IMR-90 (cell line): ENCODE data around the gene RALGPS2. TPM values are rescaled to one million over a fixed set of nuclear protein-coding genes. Genes with fewer than 3 reads are reported as not detected.

Source experiments
- ATAC-seq: fragments of 200-7000 bp; cut with Tn5 transposase; 2 replicates; pipeline ENCODE4 v1.9.1; 2020; ENCODE audit warnings: low read depth, mild to moderate bottlenecking, moderate library complexity
- BruUV-seq: library from RNA; stranded (reverse); fragments of 400-500 nt; replicated peaks from 2 replicates; lab custom pipeline; 2021; lab: Mats Ljungman, UMichigan
- CTCF ChIA-PET: fragments of 300-600 bp; formaldehyde crosslinking; extraction: SDS; loops from one replicate; lab custom pipeline; 2021; ENCODE audit warnings: antibody characterized with exemption; lab: Yijun Ruan, JAX
- POLR2A ChIA-PET: fragments of 300-600 bp; sonication (Branson Sonifier 250); formaldehyde crosslinking; loops from one replicate; lab custom pipeline; 2022; ENCODE audit warnings: antibody characterized with exemption; ENCODE audit not compliant: unreplicated experiment; lab: Charles Lee
- DNase-seq: peaks from one replicate; pipeline ENCODE4 v3.0.0; 2013
- H2AFZ ChIP-seq: replicated peaks from 2 replicates; pipeline ENCODE3; 2013; ENCODE audit warnings: low read length, mild to moderate bottlenecking; ENCODE audit not compliant: poor library complexity
- H2AK5ac ChIP-seq: 2 replicates; pipeline ENCODE4 v1.6.1; 2013; ENCODE audit warnings: low read depth, low read length, inconsistent platforms
- H2AK9ac ChIP-seq: replicated peaks from 2 replicates; pipeline ENCODE3; 2013; ENCODE audit warnings: mild to moderate bottlenecking, low read depth, low read length, moderate library complexity; ENCODE audit not compliant: poor library complexity
- H2BK120ac ChIP-seq: 2 replicates; pipeline ENCODE4 v1.6.1; 2013; ENCODE audit warnings: low read depth, low read length, inconsistent platforms
- H2BK15ac ChIP-seq: 3 replicates; pipeline ENCODE4 v1.6.1; 2013; ENCODE audit warnings: low read depth, low read length, inconsistent platforms
- H2BK20ac ChIP-seq: 2 replicates; pipeline ENCODE4 v1.6.1; 2013; ENCODE audit warnings: low read depth, mild to moderate bottlenecking, inconsistent platforms, low read length, moderate library complexity
- H2BK5ac ChIP-seq: 2 replicates; pipeline ENCODE4 v1.6.1; 2013; ENCODE audit warnings: mild to moderate bottlenecking, low read depth, low read length, inconsistent platforms; ENCODE audit not compliant: poor library complexity, severe bottlenecking
- H3K14ac ChIP-seq: replicated peaks from 2 replicates; pipeline ENCODE4 v1.6.1; 2013; ENCODE audit warnings: low read depth, low read length, inconsistent platforms
- H3K18ac ChIP-seq: 2 replicates; pipeline ENCODE4 v1.6.1; 2013; ENCODE audit warnings: low read depth, low read length, control low read depth
- H3K23ac ChIP-seq: 2 replicates; pipeline ENCODE4 v1.6.1; 2013; ENCODE audit warnings: low read depth, low read length, inconsistent platforms
- H3K27ac ChIP-seq: 2 replicates; pipeline ENCODE4 v1.5.1; 2013; ENCODE audit warnings: mild to moderate bottlenecking, control low read depth, low read length; ENCODE audit not compliant: insufficient read depth
- H3K27me3 ChIP-seq: 2 replicates; pipeline ENCODE4 v1.6.1; 2013; ENCODE audit warnings: low read length; ENCODE audit not compliant: control insufficient read depth, insufficient read depth
- H3K36me3 ChIP-seq: 2 replicates; pipeline ENCODE4 v1.6.1; 2013; ENCODE audit warnings: low read length, mixed read lengths; ENCODE audit not compliant: control insufficient read depth, insufficient read depth
- H3K4ac ChIP-seq: 2 replicates; pipeline ENCODE4 v1.6.1; 2013; ENCODE audit warnings: low read depth, low read length, inconsistent platforms
- H3K4me1 ChIP-seq: 2 replicates; pipeline ENCODE4 v1.6.1; 2013; ENCODE audit warnings: low read length, mixed read lengths; ENCODE audit not compliant: control insufficient read depth, insufficient read depth
- H3K4me2 ChIP-seq: 2 replicates; pipeline ENCODE4 v1.6.1; 2013; ENCODE audit warnings: low read depth, mild to moderate bottlenecking, control low read depth, low read length, moderate library complexity
- H3K4me3 ChIP-seq: 2 replicates; pipeline ENCODE4 v1.5.1; 2013; ENCODE audit warnings: low read depth, mild to moderate bottlenecking, control low read depth, low read length, moderate library complexity; ENCODE audit not compliant: insufficient read depth
- H3K56ac ChIP-seq: 2 replicates; pipeline ENCODE4 v1.6.1; 2013; ENCODE audit warnings: low read length, inconsistent platforms; ENCODE audit not compliant: insufficient read depth; ENCODE audit errors: extremely low read depth
- H3K79me1 ChIP-seq, 2 experiments: 2 replicates each; pipeline ENCODE4 v1.6.1; 2013; ENCODE audit warnings: low read length in 2 of 2, inconsistent platforms in 1 of 2, low read depth in 1 of 2
- H3K9ac ChIP-seq: 2 replicates; pipeline ENCODE4 v1.6.1; 2013; ENCODE audit warnings: low read depth, low read length, control low read depth
- H3K9me1 ChIP-seq: 2 replicates; pipeline ENCODE4 v1.6.1; 2013; ENCODE audit warnings: low read length, inconsistent platforms; ENCODE audit not compliant: insufficient read depth
- H3K9me3 ChIP-seq: 2 replicates; pipeline ENCODE4 v1.6.1; 2013; ENCODE audit warnings: low read length; ENCODE audit not compliant: control insufficient read depth, insufficient read depth
- H4K20me1 ChIP-seq: 2 replicates; pipeline ENCODE4 v1.6.1; 2013; ENCODE audit warnings: low read length, inconsistent platforms; ENCODE audit not compliant: insufficient read depth
- H4K5ac ChIP-seq: 2 replicates; pipeline ENCODE4 v1.6.1; 2013; ENCODE audit warnings: mild to moderate bottlenecking, low read depth, low read length, control low read depth
- H4K8ac ChIP-seq, 2 experiments: 2 replicates each; pipeline ENCODE4 v1.6.1; 2013; ENCODE audit warnings: low read depth in 2 of 2, low read length in 2 of 2, control low read depth in 1 of 2, inconsistent platforms in 1 of 2
- H4K91ac ChIP-seq: 2 replicates; pipeline ENCODE4 v1.6.1; 2013; ENCODE audit warnings: low read depth, low read length, inconsistent platforms; ENCODE audit not compliant: insufficient read depth
- BHLHE40 ChIP-seq: fragments of 150-350 bp; IDR thresholded peaks from 2 replicates; pipeline ENCODE4 v1.6.1; 2016; ENCODE audit warnings: mild to moderate bottlenecking, low read depth, low read length
- CEBPB ChIP-seq: IDR thresholded peaks from 2 replicates; pipeline ENCODE4 v1.6.1; 2012; ENCODE audit warnings: low read depth, low read length, improper control_type of control experiment
- CHD1 ChIP-seq: IDR thresholded peaks from 2 replicates; pipeline ENCODE4 v1.6.1; 2012; ENCODE audit warnings: low read depth, low read length, improper control_type of control experiment
- FOS ChIP-seq: fragments of 150-350 bp; IDR thresholded peaks from 2 replicates; pipeline ENCODE4 v1.6.1; 2016; ENCODE audit warnings: low read depth, low read length
- MAFK ChIP-seq: IDR thresholded peaks from 2 replicates; pipeline ENCODE4 v1.6.1; 2012; ENCODE audit warnings: low read depth, low read length, improper control_type of control experiment
- MXI1 ChIP-seq: IDR thresholded peaks from 2 replicates; pipeline ENCODE4 v1.6.1; 2012; ENCODE audit warnings: low read depth, mild to moderate bottlenecking, low read length, moderate library complexity, borderline replicate concordance
- RAD21 ChIP-seq: IDR thresholded peaks from 2 replicates; pipeline ENCODE4 v1.6.1; 2012; ENCODE audit warnings: low read length, improper control_type of control experiment
- RCOR1 ChIP-seq: IDR thresholded peaks from 2 replicates; pipeline ENCODE4 v1.6.1; 2012; ENCODE audit warnings: mild to moderate bottlenecking, low read length, improper control_type of control experiment; ENCODE audit not compliant: insufficient replicate concordance
- RFX5 ChIP-seq: IDR thresholded peaks from 2 replicates; pipeline ENCODE4 v1.8.0; 2012; ENCODE audit warnings: low read depth, mild to moderate bottlenecking, low read length, moderate library complexity
- SMC3 ChIP-seq: fragments of 150-350 bp; IDR thresholded peaks from 2 replicates; pipeline ENCODE4 v1.6.1; 2016; ENCODE audit warnings: low read depth, mild to moderate bottlenecking, antibody characterized with exemption, low read length, moderate library complexity
- WGBS, 2 experiments: methylation state at CpG; one replicate each; pipeline versions ENCODE4 v1.1.5 to v1.1.7; 2013; ENCODE audit warnings: missing lambda C conversion rate in 2 of 2; ENCODE audit not compliant: insufficient read length in 1 of 2; ENCODE audit errors: extremely low coverage in 2 of 2; 5-methylcytosine and 5-hydroxymethylcytosine counted together
- dilution Hi-C: fragments of 300-500 bp; cut with HindIII; formaldehyde crosslinking; loops from one replicate; pipeline ENCODE4 v1.14.3; 2018; ENCODE audit warnings: low sequenced_read_pairs; ENCODE audit not compliant: unreplicated experiment
- in situ Hi-C: fragments of 300-500 bp; cut with MboI; formaldehyde crosslinking; loops from 3 replicates; pipeline ENCODE4 v1.14.3; 2019; ENCODE audit warnings: low sequenced_read_pairs, inconsistent platforms, mixed read lengths
- intact Hi-C: fragments of 100-400 bp; cut with micrococcal nuclease; formaldehyde crosslinking; loops from 2 replicates; pipeline ENCODE4 v1.10.0; 2022
- polyA plus RNA-seq, 3 experiments: library from polyadenylated mRNA; depleted of rRNA; stranded (reverse); fragments of >200 nt; gene quantifications; 2 replicates each; pipeline ENCODE4 v1.2.3, GENCODE V29; 2012; ENCODE audit warnings: low replicate concordance in 1 of 3
- total RNA-seq: library from RNA; depleted of rRNA; stranded (reverse); fragments of >200 nt; gene quantifications from 2 replicates; pipeline ENCODE4 v1.2.3, GENCODE V29; 2012
- TF ChIP-seq, protein P1 (sequence below): conservative IDR thresholded peaks from 2 replicates; pipeline ENCODE4 v1.5.1; 2012; ENCODE audit warnings: mild to moderate bottlenecking, low read depth, low read length, improper control_type of control experiment
- TF ChIP-seq, protein P2 (sequence below): fragments of 150-350 bp; IDR thresholded peaks from 2 replicates; pipeline ENCODE4 v1.6.1; 2017; ENCODE audit warnings: mild to moderate bottlenecking, antibody characterized with exemption, low read length, low read depth
- TF ChIP-seq, protein P3 (sequence below): fragments of 150-350 bp; IDR thresholded peaks from 2 replicates; pipeline ENCODE4 v1.6.1; 2016; ENCODE audit warnings: low read depth, mild to moderate bottlenecking, low read length, moderate library complexity, borderline replicate concordance

The RALGPS2 gene
- total and polyA plus RNA-seq, 2 of the 4 experiments (the other 2 are of a cell fraction) = 13.8 to 148 TPM

DNA sequence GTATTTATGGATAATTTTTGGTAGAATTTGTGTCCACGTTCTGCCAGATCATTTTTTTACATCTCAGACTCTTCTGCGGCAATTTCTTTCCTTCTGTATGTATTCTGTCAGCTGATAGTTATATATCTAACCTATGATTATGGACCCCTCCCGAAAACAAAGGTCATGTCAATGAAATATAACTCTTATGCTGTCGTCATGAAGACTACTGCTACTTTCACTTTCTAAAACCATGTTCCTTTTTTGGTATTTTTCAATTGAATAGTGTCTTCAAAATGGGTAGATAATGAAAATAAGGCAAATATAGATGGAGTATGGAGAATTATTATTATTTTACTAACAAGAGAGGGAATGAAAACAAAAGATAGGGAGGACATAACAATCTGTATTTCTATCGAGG, 142.6 kb downstream of the RALGPS2 start:
- ATAC-seq (no peak), DNase-seq (peak; percentile 4)
- in situ Hi-C loops = no loop called here
- Histone ChIP-seq H2BK15ac (no peak overlapping the region), H3K23ac (no peak overlapping the region), H2BK20ac (no peak overlapping the region), H3K4me1 (peaks cover 5% of the 10 kb centered on the region), H3K36me3 (peaks cover 8% of the 10 kb centered on the region), H2AK9ac (no peak overlapping the region), H3K9me3 (no peaks in the 10 kb centered on the region), H2BK5ac (no peak overlapping the region), H3K9me1 (peaks cover 7% of the 10 kb centered on the region; the same call in 1 of the 2 replicates), H3K4ac (no peak overlapping the region), H3K4me3 (no peak overlapping the region), H4K91ac (no peak overlapping the region), H3K27ac (no peak overlapping the region), H3K4me2 (peak overlapping the region; percentile 63), H4K8ac (no peak overlapping the region), H2BK120ac (no peak overlapping the region), H2AK5ac (no peak overlapping the region), H3K79me1 (peaks cover 6 to 10% of the 10 kb centered on the region in 2 experiments; a peak in 3 of 4 replicates), H3K18ac (no peak overlapping the region), H2AFZ (no peak overlapping the region), H3K9ac (no peak overlapping the region), H4K5ac (no peak overlapping the region), H3K56ac (no peak overlapping the region), H3K14ac (no peak overlapping the region), H4K20me1 (no peaks in the 10 kb centered on the region), H3K27me3 (no peaks in the 10 kb centered on the region)
- TF ChIP-seq, protein P1, sequence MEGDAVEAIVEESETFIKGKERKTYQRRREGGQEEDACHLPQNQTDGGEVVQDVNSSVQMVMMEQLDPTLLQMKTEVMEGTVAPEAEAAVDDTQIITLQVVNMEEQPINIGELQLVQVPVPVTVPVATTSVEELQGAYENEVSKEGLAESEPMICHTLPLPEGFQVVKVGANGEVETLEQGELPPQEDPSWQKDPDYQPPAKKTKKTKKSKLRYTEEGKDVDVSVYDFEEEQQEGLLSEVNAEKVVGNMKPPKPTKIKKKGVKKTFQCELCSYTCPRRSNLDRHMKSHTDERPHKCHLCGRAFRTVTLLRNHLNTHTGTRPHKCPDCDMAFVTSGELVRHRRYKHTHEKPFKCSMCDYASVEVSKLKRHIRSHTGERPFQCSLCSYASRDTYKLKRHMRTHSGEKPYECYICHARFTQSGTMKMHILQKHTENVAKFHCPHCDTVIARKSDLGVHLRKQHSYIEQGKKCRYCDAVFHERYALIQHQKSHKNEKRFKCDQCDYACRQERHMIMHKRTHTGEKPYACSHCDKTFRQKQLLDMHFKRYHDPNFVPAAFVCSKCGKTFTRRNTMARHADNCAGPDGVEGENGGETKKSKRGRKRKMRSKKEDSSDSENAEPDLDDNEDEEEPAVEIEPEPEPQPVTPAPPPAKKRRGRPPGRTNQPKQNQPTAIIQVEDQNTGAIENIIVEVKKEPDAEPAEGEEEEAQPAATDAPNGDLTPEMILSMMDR = no peak
- TF ChIP-seq MAFK = no peak
- TF ChIP-seq RCOR1 = no peak
- TF ChIP-seq CEBPB = no peak
- no peak for TF ChIP-seq BHLHE40
- TF ChIP-seq MXI1 = no peak
- no peak for TF ChIP-seq CHD1
- TF ChIP-seq, protein P2, sequence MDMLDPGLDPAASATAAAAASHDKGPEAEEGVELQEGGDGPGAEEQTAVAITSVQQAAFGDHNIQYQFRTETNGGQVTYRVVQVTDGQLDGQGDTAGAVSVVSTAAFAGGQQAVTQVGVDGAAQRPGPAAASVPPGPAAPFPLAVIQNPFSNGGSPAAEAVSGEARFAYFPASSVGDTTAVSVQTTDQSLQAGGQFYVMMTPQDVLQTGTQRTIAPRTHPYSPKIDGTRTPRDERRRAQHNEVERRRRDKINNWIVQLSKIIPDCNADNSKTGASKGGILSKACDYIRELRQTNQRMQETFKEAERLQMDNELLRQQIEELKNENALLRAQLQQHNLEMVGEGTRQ = no peak
- TF ChIP-seq, protein P3, sequence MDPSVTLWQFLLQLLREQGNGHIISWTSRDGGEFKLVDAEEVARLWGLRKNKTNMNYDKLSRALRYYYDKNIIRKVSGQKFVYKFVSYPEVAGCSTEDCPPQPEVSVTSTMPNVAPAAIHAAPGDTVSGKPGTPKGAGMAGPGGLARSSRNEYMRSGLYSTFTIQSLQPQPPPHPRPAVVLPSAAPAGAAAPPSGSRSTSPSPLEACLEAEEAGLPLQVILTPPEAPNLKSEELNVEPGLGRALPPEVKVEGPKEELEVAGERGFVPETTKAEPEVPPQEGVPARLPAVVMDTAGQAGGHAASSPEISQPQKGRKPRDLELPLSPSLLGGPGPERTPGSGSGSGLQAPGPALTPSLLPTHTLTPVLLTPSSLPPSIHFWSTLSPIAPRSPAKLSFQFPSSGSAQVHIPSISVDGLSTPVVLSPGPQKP = no peak
- no peak for TF ChIP-seq SMC3
- no peak for TF ChIP-seq RAD21
- no peak for TF ChIP-seq FOS
- no peak for TF ChIP-seq RFX5
- intact Hi-C loops = loop anchor here (5.0 kb wide), 1 partner anchor 325 kb away; no protein-coding TSS in a partner anchor
- ChIA-PET CTCF (no interaction called here), POLR2A (no interaction called here)
- BruUV-seq = no TSS peak
- no CpG with 5 or more reads among the region's 5 CpGs for WGBS, 2 experiments
- dilution Hi-C loops = no loop called here
